Activated T-helper 1 cell treated with Interleukin-2 at 50 U/mL for 16 hours (primary cell): ENCODE measurements around the gene MAN2C1.
"Not testable (repeated sequence)": the region's sequence is repeated elsewhere in the genome, so short reads cannot be mapped to it uniquely, and the experiment has no call there.

Source experiments
- DNase-seq: peaks from one replicate; pipeline ENCODE4 v3.0.0-alpha.2; 2020; ENCODE audit warnings: low read depth

Gene MAN2C1

DNA sequence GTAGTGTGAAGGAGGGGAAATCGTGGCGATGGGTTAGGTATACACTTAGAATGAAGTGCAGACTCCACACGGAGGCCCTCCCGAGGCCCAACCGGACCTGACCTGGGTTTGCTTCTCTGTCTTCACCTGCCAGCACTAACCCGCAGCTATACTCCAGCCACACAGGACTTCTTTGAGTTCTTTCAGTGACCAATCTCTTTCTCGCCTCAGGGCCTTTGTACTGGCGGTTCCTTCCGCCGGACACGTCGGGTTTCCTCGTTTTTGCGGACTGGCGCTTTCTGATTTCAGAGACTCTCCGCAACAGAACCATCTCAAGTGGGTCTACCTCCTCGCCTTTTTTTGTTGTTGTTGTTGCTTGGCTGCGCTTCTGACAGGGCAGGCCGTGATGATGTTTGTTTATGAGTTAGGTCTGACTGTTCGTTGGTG is 21.6 kb downstream of the MAN2C1 start, which contains the start of gene NEIL1:
Gene NEIL1 (plus strand): TSS at position 244 of the 426 bp plus-strand sequence. CDS start 1,867 bp downstream, outside the sequence.
- DNase-seq, result no peak

- not testable (repeated sequence) for DNase-seq
These were observed 24.5 kb downstream of the MAN2C1 start for GRCh38 chr15:75343953-75344352.

DNA sequence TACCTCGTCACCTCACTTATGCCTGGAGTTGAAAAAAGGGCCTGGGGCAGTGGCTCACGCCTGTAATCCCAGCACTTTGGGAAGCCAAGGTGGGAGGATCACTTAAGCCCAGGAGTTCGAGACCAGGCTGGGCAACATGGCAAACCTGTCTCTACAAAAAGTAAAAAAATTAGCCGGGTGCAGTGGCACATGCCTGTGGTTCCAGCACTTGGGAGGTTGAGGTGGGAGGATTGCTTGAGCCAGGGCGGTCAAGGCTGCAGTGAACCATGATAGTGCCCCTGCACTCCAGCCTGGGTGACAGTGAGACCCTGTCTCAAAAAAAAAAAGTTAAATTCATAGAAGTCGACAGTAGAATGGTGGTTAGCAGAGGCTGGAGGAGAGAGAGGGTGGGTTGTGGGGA is 26.2 kb downstream of the MAN2C1 start:
- no peak for DNase-seq

- DNase-seq, result no peak
These were observed 28.7 kb downstream of the MAN2C1 start for GRCh38 chr15:75339531-75340240.

DNA sequence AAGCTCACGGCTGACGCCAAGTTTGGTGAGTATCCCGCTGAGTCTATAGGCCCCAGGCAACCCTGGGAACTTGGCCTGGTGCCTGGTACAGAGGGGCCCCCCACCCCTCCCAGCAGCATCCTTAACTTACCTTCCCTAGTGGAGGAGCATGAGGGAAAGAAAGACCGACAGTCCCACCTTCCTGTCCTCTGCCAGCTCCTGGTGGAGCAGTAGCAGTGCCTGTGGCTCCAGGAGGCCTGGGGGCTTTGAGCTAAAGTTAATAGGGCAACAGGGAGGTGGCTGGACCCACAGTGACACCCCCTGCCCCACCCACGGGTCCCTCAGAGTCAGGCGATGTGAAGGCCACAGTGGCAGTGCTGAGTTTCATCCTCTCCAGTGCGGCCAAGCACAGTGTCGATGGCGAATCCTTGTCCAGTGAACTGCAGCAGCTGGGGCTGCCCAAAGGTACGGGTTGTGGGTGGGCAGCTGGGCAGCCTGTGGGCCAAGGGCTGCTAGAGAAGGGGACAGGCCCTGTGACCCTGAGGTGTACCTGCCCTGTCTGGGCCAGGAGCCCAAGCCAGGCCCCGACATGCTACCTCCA is 29.7 kb downstream of the MAN2C1 start:
- no peak for DNase-seq

- peak; percentile 51 for DNase-seq
These were observed 32.6 kb downstream of the MAN2C1 start, which contains the start of gene COMMD4 for GRCh38 chr15:75335705-75336355. COMMD4 (plus strand) TSS chr15:75336063; CDS start chr15:75336090, 27 bp downstream.

- no peak for DNase-seq
These were observed 33.1 kb downstream of the MAN2C1 start for GRCh38 chr15:75335313-75335704.

GRCh38 chr15:75333654-75334419 is 34.6 kb downstream of the MAN2C1 start:
- not testable (repeated sequence) for DNase-seq

DNA sequence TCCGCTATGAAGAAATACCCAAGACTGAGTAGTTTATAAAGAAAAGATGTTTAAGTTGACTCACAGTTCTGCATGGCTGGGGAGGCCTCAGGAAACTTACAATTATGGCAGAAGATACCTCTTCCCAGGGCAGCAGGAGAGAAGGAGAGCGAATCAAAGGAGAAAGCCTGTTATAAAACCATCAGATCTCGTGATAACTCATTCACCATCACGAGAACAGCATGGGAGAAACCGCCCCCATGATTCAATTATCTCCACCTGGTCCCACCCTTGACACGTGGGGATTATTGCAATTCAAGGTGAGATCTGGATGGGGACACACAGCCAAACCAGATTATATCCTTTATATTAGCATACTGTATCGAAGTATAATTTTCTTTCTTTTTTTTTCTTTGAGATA is 36.3 kb downstream of the MAN2C1 start:
- DNase-seq, result not testable (repeated sequence)

DNA sequence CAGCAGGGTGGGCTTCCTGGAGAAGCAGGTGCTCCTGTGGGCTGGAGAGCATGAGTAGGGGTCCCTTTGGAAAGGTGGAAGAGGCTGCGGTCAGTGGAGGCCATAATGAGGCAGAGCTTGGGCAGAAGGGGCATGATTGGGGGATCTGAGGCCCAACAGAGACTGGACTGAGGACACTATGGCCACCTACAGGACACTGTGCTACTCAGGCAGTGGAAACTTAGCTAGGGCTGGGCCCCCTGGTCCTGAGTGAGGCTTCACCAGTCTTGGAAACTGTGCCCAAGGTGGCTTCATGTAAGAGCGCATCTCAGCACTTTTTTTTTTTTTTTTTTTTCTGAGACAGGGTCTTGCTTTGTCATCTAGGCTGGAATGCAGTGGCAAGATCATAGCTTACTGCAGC is 38.8 kb downstream of the MAN2C1 start:
- no peak for DNase-seq

DNA sequence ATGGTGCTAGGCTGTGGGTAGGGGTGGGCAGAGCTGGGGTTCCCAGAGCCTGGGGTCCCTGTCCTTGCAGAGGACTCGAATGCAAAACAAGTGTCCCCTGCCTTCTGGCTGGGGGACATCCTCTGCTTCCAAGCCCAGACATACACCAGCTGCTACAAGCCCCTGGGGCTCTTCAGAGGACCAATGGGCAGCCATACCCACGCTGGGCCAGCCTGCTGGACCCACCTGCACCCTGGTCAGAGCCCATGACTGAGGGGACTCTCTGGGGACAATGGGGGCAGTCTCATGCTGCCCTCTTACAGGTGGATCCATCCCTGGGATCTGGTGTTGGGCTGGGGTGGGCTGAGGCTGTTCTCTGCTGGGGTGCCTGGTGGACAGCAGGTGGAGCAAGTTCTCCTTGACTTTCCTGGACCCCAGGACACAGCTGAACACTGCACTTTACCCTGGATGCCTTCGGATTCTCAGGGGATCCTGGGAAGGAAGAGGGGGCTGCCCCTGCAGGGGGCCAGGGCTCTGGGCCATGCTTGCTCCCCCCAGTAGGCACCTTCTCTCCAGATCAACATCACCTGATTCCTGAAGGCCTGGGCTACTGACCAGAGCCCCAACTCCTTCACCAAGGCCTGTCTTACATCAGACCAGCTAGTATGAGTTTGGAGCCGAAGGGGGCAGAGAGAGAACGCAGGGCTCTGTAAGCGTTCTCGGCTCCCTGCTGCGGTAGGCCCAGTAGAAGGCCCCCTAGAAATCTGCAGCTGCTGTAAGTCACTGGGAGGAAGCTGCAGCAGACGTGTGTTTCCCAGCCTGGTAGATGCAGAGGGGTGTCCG is 39.7 kb downstream of the MAN2C1 start:
- no peak for DNase-seq

GRCh38 chr15:75327491-75327890 is 40.9 kb downstream of the MAN2C1 start:
- DNase-seq, result no peak

DNA sequence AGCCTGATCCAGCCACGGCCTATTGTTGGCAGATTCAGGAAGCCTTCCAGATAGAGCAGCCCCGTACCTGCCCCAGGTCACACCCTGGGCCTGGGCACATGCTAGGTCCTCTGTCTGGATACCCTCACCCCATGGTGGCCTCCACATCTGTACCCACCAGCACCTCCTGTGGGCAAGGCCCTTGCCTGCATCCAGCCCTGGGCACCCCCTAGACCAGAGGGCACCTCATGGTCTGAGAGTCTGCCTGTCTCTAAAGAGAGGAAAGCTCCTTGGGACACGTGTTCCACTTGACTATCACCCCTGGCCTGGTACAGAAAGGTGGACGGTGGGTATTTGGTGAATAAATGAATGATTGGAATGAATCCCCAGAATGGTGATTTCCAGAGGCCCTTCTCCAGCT is 41.4 kb downstream of the MAN2C1 start:
- no peak for DNase-seq

- DNase-seq, result no peak
These were observed 42.5 kb downstream of the MAN2C1 start for GRCh38 chr15:75325922-75326321.

DNA sequence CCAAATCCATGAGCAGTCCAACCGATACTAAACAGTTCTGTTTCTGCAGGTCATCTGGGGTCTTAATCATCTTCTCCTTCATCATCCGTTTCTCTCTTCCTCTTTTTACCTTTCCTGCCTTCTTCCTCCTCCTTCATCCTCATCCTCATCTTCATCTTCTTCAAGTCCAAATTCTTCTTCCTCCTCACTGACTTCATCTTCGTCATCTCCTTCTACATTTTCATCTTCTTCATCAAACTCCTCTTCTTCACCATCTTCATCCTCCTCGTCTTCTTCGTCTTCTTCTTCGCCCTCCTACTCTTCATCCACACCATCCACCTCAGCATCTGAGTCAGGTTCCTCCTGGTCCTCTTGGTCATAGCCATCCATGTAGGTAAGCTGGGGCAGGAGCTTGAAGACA is 46.7 kb downstream of the MAN2C1 start:
- no peak for DNase-seq

DNA sequence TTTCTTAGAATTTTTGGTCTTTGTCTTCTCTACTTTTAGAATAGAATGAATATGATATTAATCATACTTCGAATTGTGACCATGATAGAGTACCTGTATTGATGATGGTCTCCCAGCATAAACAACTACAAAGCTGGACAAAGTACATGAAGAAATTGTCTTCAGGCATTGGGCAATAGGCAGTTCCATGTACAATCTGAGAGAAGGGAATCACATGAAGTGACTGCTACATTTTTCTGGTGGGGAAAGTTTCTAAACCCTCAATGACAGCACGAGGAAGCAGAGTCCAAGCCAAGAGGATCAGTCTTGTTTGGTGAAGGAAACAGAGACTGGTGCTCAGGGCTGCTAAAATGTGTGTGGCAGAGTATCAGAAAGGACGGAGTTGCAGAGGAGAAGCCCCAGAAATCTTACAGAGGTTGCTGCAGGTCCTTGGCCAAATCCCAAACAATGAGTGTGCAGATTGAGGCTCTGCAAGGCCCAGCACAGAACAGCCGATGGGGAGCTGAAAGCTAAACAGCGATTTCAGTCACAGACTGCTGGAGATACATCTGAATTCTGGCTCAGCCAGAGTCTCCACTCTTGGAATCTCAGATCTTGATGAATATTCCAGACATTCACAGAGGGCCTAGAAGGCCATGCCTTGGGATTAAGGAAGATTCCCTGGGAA is 49.0 kb downstream of the MAN2C1 start:
- not testable (repeated sequence) for DNase-seq

GRCh38 chr15:75314552-75315290 is 53.7 kb downstream of the MAN2C1 start:
- no peak for DNase-seq

DNA sequence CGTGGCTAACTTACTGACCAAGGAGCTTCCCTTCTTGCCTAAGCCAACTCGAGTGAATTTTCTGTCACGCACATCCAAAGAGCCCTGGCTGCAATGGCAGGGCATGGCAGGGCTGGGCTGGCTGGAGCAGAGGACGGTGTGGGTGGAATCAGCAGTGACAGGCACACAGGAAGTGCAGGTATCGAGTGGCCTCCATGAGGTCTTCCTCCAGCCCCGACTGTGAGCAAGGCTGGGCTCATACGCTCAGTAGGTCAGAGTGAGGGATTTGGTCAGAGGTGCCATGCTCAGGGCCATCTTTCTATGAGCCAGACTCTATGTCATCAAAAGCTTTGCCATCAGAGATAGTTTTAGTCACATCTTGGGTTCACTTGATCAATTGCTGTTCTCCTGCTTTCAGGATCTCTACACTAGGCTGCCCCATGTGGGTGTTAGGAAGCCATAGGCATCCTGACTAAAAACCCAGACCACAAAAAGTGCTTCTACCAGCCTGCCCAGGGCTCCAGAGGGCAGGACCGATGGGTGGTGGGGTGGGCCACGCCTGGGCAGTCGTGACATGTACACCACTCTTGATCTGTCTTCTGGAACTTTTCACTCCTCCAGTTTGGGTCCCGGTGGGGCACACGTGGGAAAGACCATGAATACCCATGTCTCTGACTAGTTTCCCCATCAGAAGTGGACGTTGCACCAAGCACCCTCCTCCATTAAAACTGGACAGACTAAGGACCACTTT is 55.1 kb downstream of the MAN2C1 start:
- DNase-seq, result no peak

DNA sequence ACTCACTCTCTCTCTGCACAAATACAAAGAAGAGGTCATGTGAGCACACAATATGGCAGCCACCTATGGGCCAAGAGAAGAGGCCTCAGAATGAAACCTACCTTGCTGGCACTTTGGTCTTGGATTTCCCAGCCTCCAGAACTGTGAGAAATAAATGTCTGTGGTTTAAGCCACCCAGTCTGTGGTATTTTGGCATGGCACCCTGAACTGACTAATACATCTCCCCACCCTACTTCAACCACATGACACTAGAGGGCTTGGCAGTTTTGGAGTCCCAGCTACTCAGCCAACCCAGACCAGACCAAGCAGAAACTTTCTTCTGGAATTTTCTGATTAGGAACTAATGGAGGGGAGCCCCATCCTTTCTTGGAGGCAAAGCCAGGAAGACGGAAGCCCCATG is 55.9 kb downstream of the MAN2C1 start:
- DNase-seq, result not testable (repeated sequence)
